Activated CD8-positive, alpha-beta T cell treated with anti-CD3 and anti-CD28 coated beads for 36 hours (primary cell): Measurements from ENCODE around the gene ITGB2. TPM values are rescaled to one million over a fixed set of nuclear protein-coding genes. Genes with fewer than 3 reads are reported as not detected.

Experiments used
- ATAC-seq: fragments of 200-7000 bp; cut with Tn5 transposase; one replicate; pipeline ENCODE4 v1.10.0; 2021; ENCODE audit warnings: mild to moderate bottlenecking, moderate library complexity
- CTCF ChIA-PET: fragments of 350-600 bp; sonication (Branson Sonifier 250); formaldehyde crosslinking; loops from one replicate; lab custom pipeline; 2021; ENCODE audit warnings: antibody characterized with exemption; lab: Charles Lee
- POLR2A ChIA-PET: fragments of 350-600 bp; sonication (Branson Sonifier 250); formaldehyde crosslinking; loops from one replicate; lab custom pipeline; 2021; ENCODE audit warnings: antibody characterized with exemption; lab: Charles Lee
- DNase-seq: peaks from one replicate; pipeline ENCODE4 v3.0.0-alpha.2; 2020
- H3K27ac Mint-ChIP-seq: one replicate; pipeline ENCODE4 v1.8.0; 2021; ENCODE audit warnings: mild to moderate bottlenecking, mixed read lengths
- H3K27me3 Mint-ChIP-seq: one replicate; pipeline ENCODE4 v1.8.0; 2021; ENCODE audit warnings: mixed read lengths
- H3K36me3 Mint-ChIP-seq: one replicate; pipeline ENCODE4 v1.8.0; 2021; ENCODE audit warnings: low read depth, mixed read lengths
- H3K4me1 Mint-ChIP-seq: one replicate; pipeline ENCODE4 v1.8.0; 2021; ENCODE audit warnings: low read depth, mixed read lengths
- H3K4me3 Mint-ChIP-seq: one replicate; pipeline ENCODE4 v1.8.0; 2021; ENCODE audit warnings: mild to moderate bottlenecking, moderate library complexity, mixed read lengths
- H3K9me3 Mint-ChIP-seq: one replicate; pipeline ENCODE4 v1.8.0; 2021; ENCODE audit warnings: mixed read lengths
- CTCF ChIP-seq: fragments of 200-600 bp; IDR thresholded peaks from one replicate; pipeline ENCODE4 v1.8.0; 2022; ENCODE audit warnings: antibody characterized with exemption, mild to moderate bottlenecking
- intact Hi-C: fragments of 100-400 bp; cut with micrococcal nuclease; formaldehyde crosslinking; loops from one replicate; pipeline ENCODE4 v1.10.0; 2022
- total RNA-seq, 2 experiments: library from RNA; stranded (reverse); gene quantifications; one replicate each; pipeline ENCODE4 v1.2.3, GENCODE V29; 2021

The ITGB2 gene
- 100 to 1,000 TPM; 340 to 343 TPM for total RNA-seq

- DNase-seq (peak; percentile 90), ATAC-seq (peak; percentile 81)
- Mint-ChIP-seq H3K27ac (peak within 1 kb of the TSS; percentile 99), H3K36me3 (peaks cover 77% of the 10 kb centered on the region), H3K27me3 (no peaks in the 10 kb centered on the region), H3K4me3 (peak within 1 kb of the TSS; percentile 100), H3K9me3 (no peaks in the 10 kb centered on the region), H3K4me1 (peaks cover 61% of the 10 kb centered on the region)
- no peak for TF ChIP-seq CTCF
- ChIA-PET POLR2A (interaction anchor here (0.7 to 3.4 kb wide), 5 partner anchors 8 to 159 kb away, joined by 3 to 23 read pairs (median 10); no protein-coding TSS in a partner anchor), CTCF (interaction anchor here (0.8 to 3.2 kb wide), 4 partner anchors 10 to 120 kb away, joined by 3 to 22 read pairs (median 5); no protein-coding TSS in a partner anchor)
- intact Hi-C loops: loop anchor here (10.0 kb wide), 1 partner anchor 46 kb away; the partner anchor contains the start of gene PTTG1IP
Measured at GRCh38 chr21:44920694-44921604, at the start of gene ITGB2. Gene ITGB2 (minus strand): TSS chr21:44920899. CDS start chr21:44910782, 10,117 bp downstream.

GRCh38 chr21:44969931-44970755 lies 49.4 kb upstream of the ITGB2 start:
- peaks cover 27% of the 10 kb centered on the region for H3K4me1 Mint-ChIP-seq
- TF ChIP-seq CTCF: no peak
- no peak overlapping the region for H3K4me3 Mint-ChIP-seq
- no peaks in the 10 kb centered on the region for H3K27me3 Mint-ChIP-seq
- no peaks in the 10 kb centered on the region for H3K9me3 Mint-ChIP-seq
- peaks cover 11% of the 10 kb centered on the region for H3K36me3 Mint-ChIP-seq
- DNase-seq (no peak), ATAC-seq (peak; percentile 29)
- intact Hi-C loops: no loop called here
- ChIA-PET POLR2A (interaction anchor here (0.8 kb wide), 1 partner anchor 39 kb away, joined by 3 read pairs; no protein-coding TSS in a partner anchor), CTCF (interaction anchor here (0.7 to 1.3 kb wide), 2 partner anchors 10 to 168 kb away, joined by 3 read pairs; no protein-coding TSS in a partner anchor)
- no peak overlapping the region for H3K27ac Mint-ChIP-seq

- no peak for DNase-seq
- ATAC-seq: no peak
- H3K27me3 Mint-ChIP-seq: no peaks in the 10 kb centered on the region
- H3K4me1 Mint-ChIP-seq: peaks cover 36% of the 10 kb centered on the region
- no peaks in the 10 kb centered on the region for H3K9me3 Mint-ChIP-seq
- peaks cover 14% of the 10 kb centered on the region for H3K36me3 Mint-ChIP-seq
- intact Hi-C loops: no loop called here
- POLR2A ChIA-PET: no interaction called here
- H3K27ac Mint-ChIP-seq: no peak overlapping the region
- TF ChIP-seq CTCF: no peak
- no peak overlapping the region for H3K4me3 Mint-ChIP-seq
- CTCF ChIA-PET: interaction anchor here (0.7 to 1.3 kb wide), 3 partner anchors 9 to 169 kb away, joined by 3 read pairs; no protein-coding TSS in a partner anchor
Measured at GRCh38 chr21:44969066-44969670, 48.5 kb upstream of the ITGB2 start.

GRCh38 chr21:44967082-44968047 lies 46.7 kb upstream of the ITGB2 start:
- no peak for ATAC-seq
- ChIA-PET CTCF (interaction anchor here (0.7 to 2.9 kb wide), 4 partner anchors 17 to 171 kb away, joined by 3 to 22 read pairs (median 4); no protein-coding TSS in a partner anchor), POLR2A (interaction anchor here (1.6 kb wide), 1 partner anchor 21 kb away, joined by 4 read pairs; no protein-coding TSS in a partner anchor)
- H3K27ac Mint-ChIP-seq: no peak overlapping the region
- no peaks in the 10 kb centered on the region for H3K9me3 Mint-ChIP-seq
- no peak for TF ChIP-seq CTCF
- intact Hi-C loops: no loop called here
- no peak overlapping the region for H3K4me3 Mint-ChIP-seq
- H3K4me1 Mint-ChIP-seq: peaks cover 42% of the 10 kb centered on the region
- no peak for DNase-seq
- H3K27me3 Mint-ChIP-seq: no peaks in the 10 kb centered on the region
- H3K36me3 Mint-ChIP-seq: peaks cover 21% of the 10 kb centered on the region
